Stimulated activated CD8-positive, alpha-beta memory T cell treated with anti-CD3 and anti-CD28 coated beads, Interleukin-4, amount 100 ng/mL, for 48 hours (primary cell): Measurements from ENCODE around the gene DPH6.
"Not testable (repeated sequence)": the region's sequence is repeated elsewhere in the genome, so short reads cannot be mapped to it uniquely, and the experiment has no call there.

ENCODE experiments used
- DNase-seq: peaks from one replicate; pipeline ENCODE4 v3.0.0-alpha.2; 2020

DPH6 gene

DNA sequence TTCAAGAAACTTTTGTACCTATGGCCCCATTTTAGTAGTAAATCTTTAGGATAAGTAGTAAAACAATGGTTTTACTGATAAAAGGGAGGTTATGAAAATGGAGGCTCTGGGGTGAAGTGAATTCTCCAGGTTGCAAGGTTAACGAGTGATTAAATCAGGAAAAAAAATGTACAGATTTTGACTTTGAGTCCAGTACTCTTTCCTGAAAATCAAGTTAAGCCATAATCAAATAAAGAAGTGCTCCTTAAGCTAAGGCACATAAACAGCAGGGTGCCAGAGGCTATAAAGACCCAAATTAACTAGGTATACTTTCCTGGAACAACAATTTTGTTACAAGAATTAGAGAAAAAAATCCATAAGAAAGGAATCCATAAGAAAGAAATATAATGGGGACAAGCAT, 114.7 kb downstream of the DPH6 start:
- DNase-seq = no peak

DNA sequence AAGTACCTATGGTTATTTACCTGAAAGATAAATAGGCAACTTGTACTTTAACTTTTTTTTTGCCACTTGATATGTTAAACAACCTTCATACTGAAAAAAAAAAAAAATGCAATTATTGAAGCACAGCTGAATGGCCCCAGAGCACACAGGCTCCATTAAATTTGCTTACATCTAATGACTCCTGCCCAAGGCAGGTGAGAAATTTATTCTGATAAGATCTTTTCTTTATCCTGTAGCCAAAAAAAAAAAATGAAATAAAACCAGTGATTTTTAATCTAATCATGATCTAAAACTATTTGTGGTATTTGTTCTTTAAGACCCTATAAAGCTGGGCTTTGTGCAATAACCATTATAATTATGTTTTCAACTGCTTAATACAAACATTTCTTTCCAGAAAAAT, 115.7 kb downstream of the DPH6 start:
- no peak for DNase-seq

DNA sequence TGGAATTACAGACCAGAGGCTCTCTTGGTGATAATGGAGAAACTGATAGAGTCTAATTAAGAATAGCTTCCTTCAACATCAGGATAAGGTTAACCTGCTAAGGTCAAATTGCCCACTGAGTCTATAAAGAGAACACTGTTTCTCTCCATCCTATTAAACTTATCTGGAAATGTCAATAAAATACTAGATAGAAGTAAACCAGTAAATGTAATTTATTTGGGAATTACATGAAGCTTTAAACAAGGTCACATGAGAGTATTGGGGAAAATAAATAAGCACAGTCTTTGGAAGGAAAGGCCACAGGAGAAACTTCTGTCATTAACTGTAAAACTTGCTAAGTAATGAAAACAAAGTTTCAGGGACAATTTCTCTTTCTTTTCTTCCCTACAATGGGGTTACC, 118.5 kb downstream of the DPH6 start:
- DNase-seq = no peak

DNA sequence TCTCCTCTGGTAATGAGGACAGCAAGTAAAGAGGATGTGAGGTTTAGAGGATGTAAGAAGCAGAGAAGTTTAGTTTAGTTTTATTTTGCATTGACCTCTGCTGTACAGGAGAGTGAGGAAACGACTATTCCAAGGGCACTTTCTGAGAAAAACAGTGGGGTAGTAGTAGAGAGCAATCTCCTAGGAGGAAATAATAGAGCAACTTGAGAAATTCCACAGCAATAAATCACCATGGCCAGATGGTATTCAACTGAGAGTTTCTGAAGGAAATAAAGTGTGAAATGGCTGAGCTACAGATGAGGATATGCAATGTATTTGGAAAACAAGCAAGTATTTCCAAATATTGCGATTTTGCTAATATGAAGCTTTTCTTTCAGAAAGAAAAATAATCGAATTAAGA, 118.9 kb downstream of the DPH6 start:
- DNase-seq = no peak

DNA sequence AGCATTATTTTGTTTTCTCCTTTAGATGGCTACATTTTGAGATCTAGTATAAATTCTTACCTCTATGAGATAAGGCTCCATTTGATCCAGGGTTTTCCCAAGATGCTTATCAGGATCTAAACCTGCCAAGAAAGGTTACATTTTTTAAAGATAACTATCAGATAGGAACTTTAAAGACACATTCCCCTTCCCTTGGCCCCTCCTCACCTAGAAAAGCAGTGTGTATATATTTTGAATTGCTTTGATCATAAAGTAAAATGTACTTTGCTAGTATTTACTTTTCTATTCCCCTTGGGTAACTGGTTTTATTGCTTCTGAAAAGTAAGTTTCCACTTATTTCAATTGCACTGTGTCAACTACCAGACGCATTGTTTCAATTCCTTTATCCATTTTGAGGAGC, 135.2 kb downstream of the DPH6 start:
- no peak for DNase-seq

DNA sequence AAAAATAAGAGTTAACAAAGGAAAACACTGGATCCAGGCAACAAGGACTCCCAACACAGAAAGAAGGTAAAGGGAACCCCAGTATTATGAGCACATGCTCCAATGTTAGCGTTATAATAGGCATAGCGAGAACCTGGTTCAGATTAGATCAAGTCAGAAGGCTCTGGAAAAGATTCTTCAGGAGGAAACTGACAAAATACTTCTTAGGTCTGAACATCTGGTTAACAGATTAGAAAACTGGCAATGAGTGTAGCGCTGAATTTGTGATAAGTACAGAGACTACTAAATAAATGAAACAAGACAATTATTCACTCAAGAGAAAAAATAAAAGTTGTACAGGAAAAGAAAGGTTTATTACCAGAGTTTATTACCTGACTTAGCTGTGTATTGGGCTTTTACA, 146.1 kb downstream of the DPH6 start:
- no peak for DNase-seq

DNA sequence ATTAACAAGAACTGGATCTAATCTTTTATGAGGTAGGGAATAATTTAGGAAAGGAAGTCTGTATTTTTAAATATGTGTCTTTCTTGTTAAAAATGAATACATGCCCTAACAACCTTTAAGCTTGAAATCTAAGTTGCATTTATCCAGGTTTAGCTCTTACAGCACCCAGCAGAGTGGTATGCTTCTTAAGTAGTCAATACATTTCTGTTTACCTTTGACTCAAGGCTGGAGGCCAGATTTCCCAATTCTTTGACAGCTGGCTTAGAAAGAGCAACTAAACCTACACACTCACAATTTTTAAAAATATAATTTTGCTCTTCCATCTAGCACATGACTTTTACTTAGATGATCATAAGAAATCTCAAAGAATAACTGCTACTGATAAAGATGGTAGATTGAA, 148.9 kb downstream of the DPH6 start:
- DNase-seq = no peak

DNA sequence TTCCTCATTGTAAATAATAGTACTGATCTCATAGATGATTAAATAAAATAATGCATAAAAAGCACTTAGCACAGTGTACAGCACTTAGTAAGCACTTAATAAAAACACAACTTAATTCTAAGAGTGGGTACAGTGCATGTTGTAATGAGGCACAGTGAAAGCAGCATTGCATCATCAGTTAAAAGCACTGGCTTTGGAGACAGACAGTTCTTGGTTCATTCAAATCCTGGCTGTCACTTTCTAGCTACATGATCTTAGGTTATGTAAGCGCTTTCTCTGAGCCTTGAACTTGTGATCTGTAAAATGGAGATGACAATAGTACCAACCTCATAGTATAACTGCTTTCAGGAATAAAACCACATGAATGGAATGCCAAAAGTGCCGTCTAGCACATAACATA, 151.5 kb downstream of the DPH6 start:
- DNase-seq = no peak

DNA sequence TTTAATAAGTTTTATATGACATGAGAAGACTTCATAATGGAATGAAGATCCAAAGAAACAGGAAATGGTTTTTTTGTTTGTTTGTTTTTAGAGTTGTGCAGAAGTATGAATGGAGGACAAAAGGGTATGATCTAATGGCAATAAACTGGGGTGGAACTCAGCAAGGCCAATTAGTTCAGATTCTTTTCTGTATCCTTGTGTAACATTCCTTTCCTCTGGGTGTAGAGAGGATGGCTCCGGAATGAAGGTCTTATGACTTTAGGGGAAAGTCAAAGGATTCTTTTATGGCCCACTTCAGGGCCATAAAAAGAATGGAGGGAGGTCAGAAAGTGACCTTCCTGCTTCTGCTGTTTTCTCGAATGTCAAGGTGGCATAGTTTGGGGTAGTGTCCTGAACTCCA, 152.6 kb downstream of the DPH6 start:
- no peak for DNase-seq

DNA sequence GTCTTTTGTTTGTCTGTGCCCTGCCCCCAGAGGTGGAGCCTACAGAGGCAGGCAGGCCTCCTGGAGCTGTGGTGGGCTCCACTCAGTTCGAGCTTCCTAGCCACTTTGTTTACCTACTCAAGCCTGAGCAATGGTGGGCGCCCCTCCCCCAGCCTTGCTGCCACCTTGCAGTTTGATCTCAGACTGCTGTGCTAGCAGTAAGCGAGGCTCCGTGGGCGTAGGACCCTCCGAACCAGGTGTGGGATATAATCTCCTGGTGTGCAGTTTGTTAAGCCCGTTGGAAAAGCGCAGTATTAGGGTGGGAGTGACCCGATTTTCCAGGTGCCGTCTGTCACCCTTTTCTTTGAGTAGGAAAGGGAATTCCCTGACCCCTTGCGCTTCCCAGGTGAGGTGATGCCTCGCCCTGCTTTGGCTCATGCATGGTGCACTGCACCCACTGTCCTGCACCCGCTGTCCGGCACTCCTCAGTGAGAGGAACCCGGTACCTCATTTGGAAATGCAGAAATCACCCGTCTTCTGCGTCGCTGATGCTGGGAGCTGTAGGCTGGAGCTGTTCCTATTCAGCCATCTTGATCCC, 154.5 kb downstream of the DPH6 start:
- not testable (repeated sequence) for DNase-seq

DNA sequence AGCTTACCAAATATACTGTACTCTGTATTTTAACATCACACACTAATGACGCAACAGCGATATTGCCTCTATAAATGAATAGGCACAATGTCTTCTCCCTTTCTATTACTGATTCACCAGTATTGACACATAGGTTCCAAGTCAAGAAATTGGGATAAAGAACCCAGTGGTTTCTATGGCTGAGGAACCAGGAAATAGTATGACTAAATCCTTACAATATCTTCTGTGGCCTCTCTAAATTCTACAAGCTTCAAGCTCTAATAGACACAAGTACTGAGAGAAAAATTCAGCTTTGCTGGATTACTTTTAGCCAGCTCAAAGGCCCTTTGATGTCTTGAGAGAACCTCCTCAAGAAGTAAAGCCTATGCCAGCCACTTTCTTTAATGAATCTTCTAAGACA, 162.5 kb downstream of the DPH6 start:
- DNase-seq = no peak

DNA sequence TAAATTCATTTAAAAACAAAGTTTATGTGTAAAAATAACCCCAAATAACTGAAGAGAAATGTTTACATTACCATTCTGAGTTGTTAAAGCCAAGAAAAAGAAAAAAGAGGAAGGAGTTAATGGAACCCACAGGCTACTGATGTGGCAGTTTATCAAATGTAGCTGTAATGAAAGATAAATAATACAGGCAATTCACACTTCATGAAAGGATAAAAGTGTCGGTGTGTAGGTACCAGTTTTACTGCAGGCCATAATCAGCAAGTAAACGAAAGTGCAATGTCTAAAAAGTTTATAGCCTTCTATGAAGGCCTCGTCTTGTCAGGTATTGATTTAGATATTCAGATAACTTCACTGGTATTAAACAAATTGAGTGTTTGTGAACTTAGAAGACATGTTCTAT, 164.6 kb downstream of the DPH6 start:
- no peak for DNase-seq

DNA sequence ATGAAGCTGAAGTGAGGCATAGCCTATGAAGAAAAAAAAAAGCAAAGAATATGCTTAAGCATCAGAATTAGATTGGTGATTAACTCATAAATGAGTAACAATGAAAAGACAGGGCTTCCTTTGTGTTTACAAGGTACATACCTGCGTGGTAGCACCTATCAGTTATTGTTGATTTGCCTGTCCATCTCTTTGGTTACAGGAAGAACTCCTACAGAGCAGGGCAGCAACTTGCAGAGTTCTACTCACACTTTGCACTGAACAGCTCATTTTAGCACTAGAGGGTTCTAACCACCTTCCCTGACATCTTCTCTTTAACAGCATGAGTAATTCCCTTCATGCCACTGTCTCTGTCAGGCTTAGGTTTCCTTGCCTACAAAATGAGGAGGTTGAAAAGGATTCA, 166.0 kb downstream of the DPH6 start:
- no peak for DNase-seq

DNA sequence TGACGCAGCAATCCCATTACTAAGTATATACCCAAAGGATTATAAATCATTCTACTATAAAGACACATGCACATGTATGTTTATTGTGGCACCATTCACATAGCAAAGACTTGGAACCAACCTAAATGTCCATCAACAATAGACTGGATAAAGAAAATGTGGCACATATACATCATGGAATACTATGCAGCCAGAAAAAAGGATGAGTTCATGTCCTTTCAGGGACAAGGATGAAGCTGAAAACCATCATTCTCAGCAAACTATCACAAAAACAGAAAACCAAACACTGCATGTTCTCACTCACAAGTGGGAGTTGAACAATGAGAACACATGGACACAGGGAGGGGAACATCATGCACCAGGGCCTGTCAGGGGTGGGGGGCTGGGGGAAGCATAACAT, 167.5 kb downstream of the DPH6 start:
- DNase-seq = not testable (repeated sequence)

DNA sequence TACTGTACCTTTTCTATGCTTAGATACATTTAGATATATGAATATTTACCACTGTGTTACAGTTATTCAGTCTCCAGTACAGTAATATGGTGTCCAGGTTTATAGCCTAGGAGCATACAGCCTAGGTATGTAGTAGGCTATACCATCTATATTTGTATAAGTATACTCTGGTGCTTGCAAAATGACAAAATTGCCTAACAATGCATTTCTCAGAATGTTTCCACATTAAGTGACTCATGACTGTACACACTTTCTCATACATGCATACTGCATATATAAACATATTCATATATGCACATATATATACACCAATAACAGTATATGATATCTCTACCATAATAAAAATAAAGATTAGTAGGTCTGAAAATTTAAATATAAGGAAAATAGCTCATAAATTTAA, 169.3 kb downstream of the DPH6 start:
- no peak for DNase-seq

DNA sequence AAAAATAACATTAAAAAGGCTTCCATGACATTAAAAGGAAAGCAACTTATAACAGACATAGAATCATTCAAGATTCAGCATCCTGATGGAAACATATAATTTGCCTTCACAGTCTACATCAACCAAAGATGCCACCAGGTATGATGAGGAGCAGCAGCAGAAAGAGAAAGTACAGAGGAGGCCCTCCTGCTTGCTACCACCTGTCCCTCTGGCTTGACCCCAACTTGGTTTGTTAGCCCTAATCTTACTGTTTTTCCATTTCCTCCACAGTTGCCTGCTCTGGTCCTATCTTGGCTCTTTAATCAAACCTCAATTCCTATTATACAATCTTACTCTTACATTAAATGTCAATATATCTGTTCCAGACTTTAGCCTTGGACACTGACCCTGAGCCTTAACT, 171.3 kb downstream of the DPH6 start:
- no peak for DNase-seq

DNA sequence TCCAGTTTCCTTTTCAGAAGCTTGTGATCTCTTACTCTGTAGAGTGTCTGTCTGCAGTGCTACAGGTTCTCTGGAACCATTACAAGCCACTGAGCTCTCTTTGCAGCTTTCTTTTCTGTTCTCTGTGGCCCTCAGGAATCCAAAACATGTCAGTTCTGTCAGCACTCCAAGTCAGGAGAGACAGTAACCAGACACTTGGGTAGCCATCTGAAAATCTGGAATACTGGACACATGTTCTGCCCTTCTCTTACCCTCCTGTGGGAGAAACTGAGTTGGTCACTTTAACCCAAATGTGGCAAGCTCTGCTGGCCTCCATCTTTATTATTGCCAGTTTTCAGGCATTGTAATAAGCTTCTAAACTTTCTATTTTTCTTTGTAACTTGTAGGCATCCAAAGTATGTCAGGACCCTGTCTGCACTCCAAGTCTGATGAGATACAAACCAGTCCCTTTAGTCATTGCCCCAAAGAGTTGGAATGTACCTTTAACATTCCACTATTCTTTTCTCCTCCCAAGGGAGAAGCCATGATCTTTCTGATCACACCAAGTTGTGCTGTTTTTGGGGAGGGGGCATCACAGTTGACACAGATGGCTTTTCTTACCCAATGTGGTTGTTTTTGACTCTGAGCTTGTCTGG, 183.7 kb downstream of the DPH6 start:
- no peak for DNase-seq

DNA sequence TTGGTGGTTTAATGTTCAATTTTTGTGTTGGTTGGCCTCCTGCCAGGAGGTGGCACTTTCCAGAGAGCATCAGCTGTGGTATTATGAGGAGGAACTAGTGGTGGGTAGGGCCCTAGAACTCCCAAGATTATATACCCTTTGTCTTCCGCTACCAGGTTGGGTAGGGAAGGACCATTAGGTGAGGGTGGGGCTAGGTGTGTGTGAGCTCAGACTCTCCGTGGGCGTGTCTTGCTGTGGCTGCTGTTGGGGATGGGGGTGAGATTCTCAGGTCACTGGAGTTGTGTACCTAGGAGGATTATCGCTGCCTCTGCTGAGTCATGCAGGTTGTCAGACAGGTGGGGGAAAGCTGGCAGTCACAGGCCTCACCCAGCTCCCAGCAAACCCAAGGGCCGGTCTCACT, 187.1 kb downstream of the DPH6 start:
- DNase-seq = no peak

DNA sequence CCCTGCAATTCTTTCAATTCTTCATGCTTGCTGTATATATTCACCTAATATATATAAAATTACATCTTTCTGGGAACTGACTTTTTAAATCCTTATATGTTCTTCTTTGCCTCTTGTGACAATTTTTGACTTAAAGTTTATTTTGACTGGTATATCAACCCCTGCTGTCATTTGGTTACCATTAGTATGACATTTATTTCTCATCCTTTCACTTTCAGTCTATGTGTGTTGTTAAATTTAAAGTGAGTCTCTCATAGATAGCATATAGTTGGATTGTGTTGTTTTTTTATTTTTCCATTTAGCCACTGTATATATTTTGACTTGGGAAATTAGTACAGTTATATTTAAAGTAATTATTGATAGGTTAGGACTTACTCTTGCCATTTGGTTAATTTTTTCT, 194.9 kb downstream of the DPH6 start:
- no peak for DNase-seq

DNA sequence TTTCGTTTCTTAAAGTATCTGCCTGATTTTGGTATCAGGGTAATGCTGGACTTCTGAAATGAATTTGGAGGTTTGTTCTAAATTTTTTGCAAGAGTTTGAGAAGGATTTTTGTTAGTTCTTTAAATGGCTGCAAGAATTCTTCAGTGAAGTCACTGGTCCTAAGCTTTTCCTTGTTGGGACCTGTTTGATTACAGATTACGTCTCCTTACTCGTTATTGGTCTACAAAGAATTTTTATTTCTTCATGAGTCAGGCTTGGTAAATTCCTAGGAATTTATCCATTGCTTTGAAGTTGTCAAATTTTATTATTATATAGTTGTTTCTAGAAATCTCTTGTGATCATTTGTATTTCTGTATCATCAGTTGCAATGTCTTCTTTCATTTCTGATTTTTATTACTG, 196.0 kb downstream of the DPH6 start:
- no peak for DNase-seq

DNA sequence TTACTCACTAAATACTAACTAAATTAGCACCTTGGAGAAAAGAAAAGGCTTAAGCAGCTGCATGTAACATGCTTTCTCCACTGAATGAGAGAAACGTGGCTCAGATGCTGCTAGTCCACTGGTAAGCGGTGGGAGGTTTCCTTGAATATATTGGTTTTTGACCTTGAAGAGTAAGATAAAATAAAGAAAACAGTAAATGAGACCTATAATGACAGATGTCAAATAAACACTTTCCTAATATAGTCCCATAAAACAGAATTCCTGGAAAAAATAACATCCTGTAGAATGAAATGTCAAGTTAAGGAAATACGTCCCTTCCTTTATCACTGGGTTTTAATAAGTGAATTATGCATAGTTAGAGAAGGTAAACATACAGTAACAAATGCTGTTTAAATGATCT, 215.0 kb downstream of the DPH6 start:
- DNase-seq = no peak

DNA sequence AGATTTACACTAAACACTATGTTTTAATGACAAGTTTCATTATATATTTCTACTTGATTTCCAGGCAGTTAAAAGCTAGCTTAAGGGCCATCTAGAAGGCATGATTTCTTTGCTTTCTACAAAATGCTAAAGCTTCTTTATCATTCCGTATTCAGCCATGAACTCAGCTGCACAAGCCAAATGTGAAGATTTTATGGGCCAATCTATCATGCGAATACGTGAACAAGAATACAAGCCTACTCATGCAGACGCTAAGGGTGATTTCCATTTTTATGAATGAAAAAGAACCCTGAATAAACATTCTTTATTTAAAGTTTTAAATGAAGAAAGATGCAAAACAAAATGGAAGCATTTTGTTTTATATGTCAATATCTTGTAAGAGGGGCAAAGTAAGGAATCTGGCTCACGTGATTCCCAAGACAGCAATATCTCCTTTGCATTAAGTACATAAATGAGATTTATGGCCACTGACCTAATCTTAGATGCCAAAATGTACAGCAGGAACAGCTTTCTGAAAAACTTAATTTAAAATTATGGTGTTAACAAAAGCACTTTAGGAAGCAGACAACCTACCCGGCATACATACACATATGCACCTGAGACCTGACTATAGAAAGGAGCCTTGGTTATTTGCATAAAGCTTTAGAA, 215.8 kb downstream of the DPH6 start:
- DNase-seq = no peak

DNA sequence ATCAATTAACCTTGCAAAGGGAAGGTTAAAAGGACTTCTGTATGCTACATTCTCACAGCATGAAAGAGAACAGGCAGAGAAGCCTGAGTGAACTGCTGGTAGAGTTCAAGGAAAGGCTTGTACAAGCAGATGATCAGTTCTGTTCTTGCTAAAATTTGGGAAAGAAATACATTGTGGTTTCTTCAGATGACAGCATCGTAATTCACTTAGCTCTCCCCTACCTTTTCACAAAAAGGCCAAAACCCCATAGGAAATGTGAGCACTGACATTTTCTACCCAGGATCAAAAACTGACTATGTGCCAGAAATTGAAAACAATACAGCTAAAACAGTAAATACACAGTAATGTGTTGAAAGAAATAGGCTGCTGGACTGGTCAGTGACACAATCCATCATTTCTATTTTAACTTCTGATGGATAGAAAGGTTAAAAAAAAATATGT, 216.4 kb downstream of the DPH6 start:
- DNase-seq = no peak

DNA sequence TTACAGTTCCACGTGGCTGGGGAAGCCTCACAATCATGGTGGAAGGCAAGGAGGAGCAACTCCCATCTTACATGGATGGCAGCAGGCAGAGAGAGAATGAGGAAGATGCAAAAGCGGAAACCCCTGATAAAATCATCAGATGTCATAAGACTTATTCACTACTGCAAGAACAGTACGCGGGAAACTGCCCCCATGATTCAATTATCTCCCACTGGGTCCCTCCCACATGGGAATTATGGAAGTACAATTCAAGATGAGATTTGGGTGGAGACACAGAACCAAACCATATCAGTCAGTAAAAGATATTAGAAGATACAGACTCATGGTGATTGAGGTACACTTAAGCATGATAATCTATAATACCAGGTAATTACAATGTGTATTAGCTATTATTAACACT, 217.1 kb downstream of the DPH6 start:
- not testable (repeated sequence) for DNase-seq

DNA sequence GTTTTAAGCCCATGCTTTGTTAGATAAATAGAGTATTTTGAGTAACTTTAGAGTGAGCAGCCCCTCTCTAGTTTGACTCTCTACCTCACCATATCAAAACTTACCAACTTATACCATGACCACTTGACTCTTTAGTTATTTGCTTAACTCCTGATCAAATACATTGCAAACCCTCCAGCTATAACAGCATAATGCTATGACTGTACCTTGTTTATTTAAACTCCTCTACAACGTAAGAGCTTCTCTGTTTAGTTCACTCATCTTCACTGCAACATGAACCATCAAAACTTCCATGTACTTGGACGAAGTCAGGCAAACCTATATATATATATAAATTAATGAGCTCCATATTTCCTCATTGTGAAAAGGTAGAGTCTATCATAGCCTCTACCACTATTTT, 218.2 kb downstream of the DPH6 start:
- no peak for DNase-seq
